HEK293 (cell line): ENCODE measurements around the gene FAM168A.
A peak's percentile ranks its signal among the peaks of the same experiment; 100 is the strongest.

Source experiments
- CTCF ChIA-PET: fragments of 350-600 bp; formaldehyde crosslinking; extraction: SDS; loops from one replicate; lab custom pipeline; 2021; ENCODE audit warnings: antibody characterized with exemption; lab: Yijun Ruan, JAX
- POLR2A ChIA-PET: fragments of 300-600 bp; formaldehyde crosslinking; extraction: SDS; loops from one replicate; lab custom pipeline; 2020; ENCODE audit warnings: antibody characterized with exemption, inconsistent platforms; lab: Yijun Ruan, JAX
- H3K27ac ChIP-seq: fragments of 200-500 bp; sonication (Bioruptor generic); 2 replicates; pipeline ENCODE4 v1.5.1; 2014; ENCODE audit warnings: low read depth, low read length, control low read depth, inconsistent platforms; ENCODE audit errors: extremely low read depth
- H3K36me3 ChIP-seq, 2 experiments: fragments of 200-500 bp in 1 of 2; sonication (Bioruptor generic) in 1 of 2; 1 replicate in 1 of 2; 2 replicates in 1 of 2; pipeline ENCODE4 v1.5.1; 2014 to 2017; ENCODE audit warnings: inconsistent platforms in 2 of 2, low read length in 2 of 2; ENCODE audit not compliant: control insufficient read depth in 2 of 2, insufficient read depth in 1 of 2
- H3K4me1 ChIP-seq: fragments of 200-500 bp; sonication (Bioruptor generic); 2 replicates; pipeline ENCODE4 v1.5.1; 2014; ENCODE audit warnings: mild to moderate bottlenecking, low read length, inconsistent platforms; ENCODE audit not compliant: control insufficient read depth, insufficient read depth
- H3K4me3 ChIP-seq: 2 replicates; pipeline ENCODE4 v1.5.1; 2011; ENCODE audit warnings: low read depth, mild to moderate bottlenecking, control low read depth, low read length, moderate library complexity
- H3K9me3 ChIP-seq: fragments of 200-500 bp; sonication (Bioruptor generic); 2 replicates; pipeline ENCODE4 v1.5.1; 2014; ENCODE audit warnings: low read depth, low read length, inconsistent platforms; ENCODE audit not compliant: control insufficient read depth, insufficient read depth
- KLF9 ChIP-seq: fragments of 450-650 bp; formaldehyde crosslinking; IDR thresholded peaks from 2 replicates; pipeline ENCODE4 v1.5.1; 2016; ENCODE audit warnings: missing biosample characterization, missing genetic modification characterization, low read depth
- PBX3 ChIP-seq: sonication (generic); formaldehyde crosslinking; IDR thresholded peaks from 2 replicates; pipeline ENCODE4 v1.8.1; 2022; ENCODE audit warnings: mild to moderate bottlenecking, moderate library complexity, missing genetic modification reagents
- PRDM10 ChIP-seq: fragments of 450-650 bp; formaldehyde crosslinking; IDR thresholded peaks from 2 replicates; pipeline ENCODE4 v1.5.1; 2016; ENCODE audit warnings: missing biosample characterization, missing genetic modification characterization
- SCRT1 ChIP-seq: fragments of 450-650 bp; formaldehyde crosslinking; IDR thresholded peaks from 2 replicates; pipeline ENCODE4 v1.5.1; 2016; ENCODE audit warnings: missing biosample characterization, missing genetic modification characterization, borderline replicate concordance
- ZBTB7A ChIP-seq: fragments of 450-650 bp; formaldehyde crosslinking; IDR thresholded peaks from 2 replicates; pipeline ENCODE4 v1.5.1; 2016; ENCODE audit warnings: low read depth, missing biosample characterization, missing genetic modification characterization
- ZFP69B ChIP-seq: fragments of 450-650 bp; formaldehyde crosslinking; IDR thresholded peaks from 2 replicates; pipeline ENCODE4 v1.5.1; 2016; ENCODE audit warnings: missing biosample characterization, missing genetic modification characterization
- ZNF121 ChIP-seq: fragments of 450-650 bp; formaldehyde crosslinking; IDR thresholded peaks from 2 replicates; pipeline ENCODE4 v1.5.1; 2016; ENCODE audit warnings: missing biosample characterization, missing genetic modification characterization
- ZNF146 ChIP-seq: fragments of 450-650 bp; formaldehyde crosslinking; IDR thresholded peaks from 2 replicates; pipeline ENCODE4 v1.5.1; 2016; ENCODE audit warnings: missing biosample characterization, missing genetic modification characterization
- ZNF292 ChIP-seq: fragments of 450-650 bp; formaldehyde crosslinking; IDR thresholded peaks from 2 replicates; pipeline ENCODE4 v1.5.1; 2016; ENCODE audit warnings: low read depth, missing biosample characterization, missing genetic modification characterization, borderline replicate concordance
- ZNF341 ChIP-seq: fragments of 450-650 bp; formaldehyde crosslinking; IDR thresholded peaks from 2 replicates; pipeline ENCODE4; 2016; ENCODE audit warnings: low read depth, missing biosample characterization, missing genetic modification characterization
- ZNF404 ChIP-seq: fragments of 450-650 bp; formaldehyde crosslinking; IDR thresholded peaks from 2 replicates; pipeline ENCODE4 v1.5.1; 2017; ENCODE audit warnings: missing biosample characterization, missing genetic modification characterization
- ZNF473 ChIP-seq: fragments of 450-650 bp; formaldehyde crosslinking; IDR thresholded peaks from 2 replicates; pipeline ENCODE4 v1.5.1; 2017; ENCODE audit warnings: missing biosample characterization, missing genetic modification characterization
- ZNF529 ChIP-seq: fragments of 450-650 bp; formaldehyde crosslinking; IDR thresholded peaks from 2 replicates; pipeline ENCODE4 v1.5.1; 2017; ENCODE audit warnings: missing genetic modification characterization, missing biosample characterization; ENCODE audit not compliant: insufficient replicate concordance
- ZNF76 ChIP-seq: fragments of 450-650 bp; formaldehyde crosslinking; IDR thresholded peaks from 2 replicates; pipeline ENCODE4; 2016; ENCODE audit warnings: low read depth, missing biosample characterization, missing genetic modification characterization, borderline replicate concordance
- ZSCAN30 ChIP-seq: fragments of 450-650 bp; IDR thresholded peaks from 2 replicates; pipeline ENCODE4 v1.5.1; 2018; ENCODE audit warnings: missing biosample characterization, mild to moderate bottlenecking, missing genetic modification characterization, moderate library complexity
- TF ChIP-seq, protein P1 (sequence below): fragments of 450-650 bp; formaldehyde crosslinking; IDR thresholded peaks from 2 replicates; pipeline ENCODE4 v1.5.0; 2017; ENCODE audit warnings: missing biosample characterization, missing genetic modification characterization, borderline replicate concordance

FAM168A gene

GRCh38 chr11:73586791-73587190 lies 11.1 kb downstream of the FAM168A start (continued):
- no peak for TF ChIP-seq PBX3 (CRISPR knock-in tag)
- TF ChIP-seq ZNF529 (tag by site-specific recombination) = no peak
- no peak for TF ChIP-seq ZNF76
- no peak for TF ChIP-seq ZNF341
- no peak for TF ChIP-seq PRDM10 (tag by site-specific recombination)
- TF ChIP-seq ZNF404 = no peak
- TF ChIP-seq ZFP69B (tag by site-specific recombination) = no peak
- no peak for TF ChIP-seq ZBTB7A (tag by site-specific recombination)

DNA sequence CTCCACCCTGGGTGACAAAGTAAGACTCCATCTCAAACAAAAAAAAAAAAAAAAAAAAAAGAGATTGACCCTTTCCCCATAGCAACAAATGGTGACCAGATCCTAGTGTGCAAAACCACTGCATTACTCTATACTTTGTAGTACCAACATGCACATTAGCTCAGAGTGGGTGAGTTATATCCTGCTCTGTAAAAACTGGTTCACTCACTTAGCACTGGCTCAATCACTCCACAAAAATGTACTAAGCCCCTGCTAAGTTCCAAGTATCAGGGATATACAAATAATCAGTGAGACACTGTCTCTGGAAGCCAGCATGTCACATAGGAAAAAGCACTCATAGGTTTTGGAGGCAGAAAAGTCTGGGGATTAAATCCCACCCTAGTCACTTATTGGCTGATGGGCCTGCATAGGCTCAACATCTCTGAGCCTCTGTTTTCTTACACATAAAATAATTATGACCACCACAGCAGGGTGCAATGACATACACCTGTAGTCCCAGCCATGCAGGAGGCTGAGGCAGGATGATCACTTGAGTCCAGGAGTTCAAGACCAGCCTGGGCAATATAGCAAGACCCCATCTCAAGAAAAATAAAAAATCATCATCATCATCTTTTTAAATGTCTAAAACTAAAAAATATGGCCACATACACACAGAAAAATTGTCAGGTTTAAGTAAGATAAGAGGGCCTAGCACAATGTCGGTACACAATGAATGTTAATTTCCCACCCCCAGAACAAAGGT lies 11.9 kb downstream of the FAM168A start:
- H3K4me3 ChIP-seq = no peak overlapping the region
- TF ChIP-seq ZNF121 (tag by site-specific recombination) (peak; percentile 89), ZNF146 (no peak)
- no peaks in the 10 kb centered on the region for H3K4me1 ChIP-seq
- H3K27ac ChIP-seq = no peak overlapping the region
- no peaks in the 10 kb centered on the region for H3K9me3 ChIP-seq
- ChIA-PET CTCF (interaction anchor here (0.8 to 1.4 kb wide), 2 partner anchors 70 to 107 kb away, joined by 3 to 6 read pairs; no protein-coding TSS in a partner anchor), POLR2A (no interaction called here)
- H3K36me3 ChIP-seq = no peaks in the 10 kb centered on the region

GRCh38 chr11:73584831-73585230 lies 13.1 kb downstream of the FAM168A start:
- Histone ChIP-seq H3K36me3 (no peaks in the 10 kb centered on the region), H3K4me1 (no peaks in the 10 kb centered on the region), H3K9me3 (no peaks in the 10 kb centered on the region), H3K27ac (no peak overlapping the region), H3K4me3 (no peak overlapping the region)
- CTCF ChIA-PET = interaction anchor here (0.6 to 1.4 kb wide), 2 partner anchors 106 to 272 kb away, joined by 6 read pairs; no protein-coding TSS in a partner anchor
- TF ChIP-seq ZSCAN30 (tag by site-specific recombination) = no peak
- POLR2A ChIA-PET = no interaction called here

DNA sequence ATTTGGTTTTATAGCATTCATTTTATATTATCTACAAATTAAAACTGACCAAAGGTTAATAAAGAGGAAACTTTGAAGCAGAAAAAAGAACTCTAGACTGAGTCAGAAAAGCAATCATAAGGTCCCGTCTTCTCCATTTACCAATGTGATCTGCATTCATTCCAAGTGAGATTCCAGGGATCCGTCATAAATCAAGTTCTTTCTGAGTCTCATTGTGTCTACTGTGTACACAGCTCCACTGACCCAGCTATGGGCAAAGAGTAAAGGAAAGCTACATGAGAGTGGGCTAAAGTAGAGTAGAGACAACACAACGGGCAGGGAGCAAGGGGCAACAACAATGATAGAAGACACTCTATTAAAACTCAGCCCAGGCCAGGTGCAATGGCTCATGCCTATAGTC lies 15.3 kb downstream of the FAM168A start:
- no peaks in the 10 kb centered on the region for H3K36me3 ChIP-seq
- H3K9me3 ChIP-seq = no peaks in the 10 kb centered on the region
- no peak overlapping the region for H3K27ac ChIP-seq
- POLR2A ChIA-PET = no interaction called here
- TF ChIP-seq KLF9 (tag by site-specific recombination) (no peak), ZNF292 (no peak), SCRT1 (tag by site-specific recombination) (no peak), ZNF473 (tag by site-specific recombination) (no peak)
- TF ChIP-seq, protein P1, sequence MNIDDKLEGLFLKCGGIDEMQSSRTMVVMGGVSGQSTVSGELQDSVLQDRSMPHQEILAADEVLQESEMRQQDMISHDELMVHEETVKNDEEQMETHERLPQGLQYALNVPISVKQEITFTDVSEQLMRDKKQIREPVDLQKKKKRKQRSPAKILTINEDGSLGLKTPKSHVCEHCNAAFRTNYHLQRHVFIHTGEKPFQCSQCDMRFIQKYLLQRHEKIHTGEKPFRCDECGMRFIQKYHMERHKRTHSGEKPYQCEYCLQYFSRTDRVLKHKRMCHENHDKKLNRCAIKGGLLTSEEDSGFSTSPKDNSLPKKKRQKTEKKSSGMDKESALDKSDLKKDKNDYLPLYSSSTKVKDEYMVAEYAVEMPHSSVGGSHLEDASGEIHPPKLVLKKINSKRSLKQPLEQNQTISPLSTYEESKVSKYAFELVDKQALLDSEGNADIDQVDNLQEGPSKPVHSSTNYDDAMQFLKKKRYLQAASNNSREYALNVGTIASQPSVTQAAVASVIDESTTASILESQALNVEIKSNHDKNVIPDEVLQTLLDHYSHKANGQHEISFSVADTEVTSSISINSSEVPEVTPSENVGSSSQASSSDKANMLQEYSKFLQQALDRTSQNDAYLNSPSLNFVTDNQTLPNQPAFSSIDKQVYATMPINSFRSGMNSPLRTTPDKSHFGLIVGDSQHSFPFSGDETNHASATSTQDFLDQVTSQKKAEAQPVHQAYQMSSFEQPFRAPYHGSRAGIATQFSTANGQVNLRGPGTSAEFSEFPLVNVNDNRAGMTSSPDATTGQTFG = no peak
- CTCF ChIA-PET = interaction anchor here (0.6 kb wide), 1 partner anchor 39 kb away, joined by 3 read pairs; no protein-coding TSS in a partner anchor
- H3K4me1 ChIP-seq = no peaks in the 10 kb centered on the region
- no peak overlapping the region for H3K4me3 ChIP-seq
